Activated naive CD8-positive, alpha-beta T cell treated with anti-CD3 and anti-CD28 coated beads, Interleukin-2, amount 10 ng/mL, durations not matched to agents 7 days and 5 days (primary cell): Measurements from ENCODE around the gene KRTCAP2. TPM values are rescaled to one million over a fixed set of nuclear protein-coding genes. Genes with fewer than 3 reads are reported as not detected.

Source experiments
- ATAC-seq: fragments of 150-1000 bp; cut with Tn5 transposase; one replicate; pipeline ENCODE4 v1.10.0; 2021; ENCODE audit warnings: low read depth, moderate library complexity
- POLR2A ChIA-PET: fragments of 350-600 bp; sonication (Branson Sonifier 250); formaldehyde crosslinking; loops from one replicate; lab custom pipeline; 2021; ENCODE audit warnings: antibody characterized with exemption; lab: Charles Lee
- DNase-seq: peaks from one replicate; pipeline ENCODE4 v3.0.0; 2021
- H3K27ac Mint-ChIP-seq: one replicate; pipeline ENCODE4 v1.8.0; 2022; ENCODE audit warnings: mild to moderate bottlenecking, mixed read lengths
- H3K27me3 Mint-ChIP-seq: one replicate; pipeline ENCODE4 v1.8.0; 2022; ENCODE audit warnings: mild to moderate bottlenecking, moderate library complexity, mixed read lengths
- H3K36me3 Mint-ChIP-seq: one replicate; pipeline ENCODE4 v1.8.0; 2021; ENCODE audit warnings: mild to moderate bottlenecking, mixed read lengths
- H3K4me1 Mint-ChIP-seq: one replicate; pipeline ENCODE4 v1.8.0; 2021; ENCODE audit warnings: mixed read lengths
- H3K4me3 Mint-ChIP-seq: one replicate; pipeline ENCODE4 v1.8.0; 2022; ENCODE audit warnings: mild to moderate bottlenecking, moderate library complexity, mixed read lengths
- H3K9me3 Mint-ChIP-seq: one replicate; pipeline ENCODE4 v1.8.0; 2021; ENCODE audit warnings: mixed read lengths
- total RNA-seq, 2 experiments: library from RNA; stranded (reverse); gene quantifications; one replicate each; pipeline ENCODE4 v1.2.3, GENCODE V29; 2021

KRTCAP2 gene
- total RNA-seq, 2 experiments from 2014 or later, result 146 to 170 TPM

DNA sequence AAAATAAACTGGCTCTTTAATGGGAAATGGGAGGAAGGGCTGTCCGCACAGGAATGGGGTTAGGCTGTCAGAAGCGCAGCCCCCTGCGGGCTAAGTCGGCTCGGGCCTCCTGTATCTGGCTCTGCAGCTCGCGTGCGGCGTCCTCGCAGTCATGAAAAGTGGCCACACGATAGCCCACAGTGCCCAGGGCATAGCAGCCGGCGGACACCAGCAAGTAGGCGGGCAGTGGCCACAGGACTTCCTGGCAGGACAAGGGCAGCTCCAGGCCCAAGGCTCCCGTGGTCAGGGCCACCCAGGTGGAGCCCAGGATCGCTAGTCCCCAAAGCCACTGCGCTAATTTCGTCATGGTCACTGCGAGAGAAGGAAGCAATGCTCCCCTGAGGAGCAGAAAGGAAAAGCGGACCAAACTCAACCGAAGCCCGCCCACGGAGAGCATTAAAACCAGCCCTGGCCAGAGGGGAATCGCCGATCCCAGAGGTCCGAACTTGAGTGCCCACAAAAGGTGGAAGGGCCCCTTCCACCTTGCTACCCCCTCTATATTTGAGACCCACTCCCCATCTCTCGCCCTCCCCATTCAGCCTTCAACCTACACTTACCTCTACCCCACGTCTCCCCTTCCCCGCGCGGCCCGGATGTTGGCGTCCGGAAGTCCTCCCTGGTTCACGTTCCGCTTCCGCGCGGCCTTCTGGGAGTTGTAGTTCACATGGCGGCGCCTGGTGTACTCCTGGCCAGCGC, 33.0 kb downstream of the KRTCAP2 start, which contains the start of gene DPM3:
Gene DPM3, minus strand, starts transcription at position 637 of the 735 bp plus-strand sequence. Its CDS starts 291 bp downstream, at position 346.
- Mint-ChIP-seq H3K27ac (peak within 1 kb of the TSS; percentile 97), H3K4me3 (peak within 1 kb of the TSS; percentile 97), H3K4me1 (peaks cover 22% of the 10 kb centered on the region), H3K27me3 (peaks cover 3% of the 10 kb centered on the region), H3K36me3 (peaks cover 9% of the 10 kb centered on the region), H3K9me3 (no peaks in the 10 kb centered on the region)
- ATAC-seq (peak; percentile 62), DNase-seq (peak; percentile 88)
- POLR2A ChIA-PET, result interaction anchor here (0.5 to 1.5 kb wide), 2 partner anchors 10 to 427 kb away, joined by 3 to 5 read pairs; no protein-coding TSS in a partner anchor

DNA sequence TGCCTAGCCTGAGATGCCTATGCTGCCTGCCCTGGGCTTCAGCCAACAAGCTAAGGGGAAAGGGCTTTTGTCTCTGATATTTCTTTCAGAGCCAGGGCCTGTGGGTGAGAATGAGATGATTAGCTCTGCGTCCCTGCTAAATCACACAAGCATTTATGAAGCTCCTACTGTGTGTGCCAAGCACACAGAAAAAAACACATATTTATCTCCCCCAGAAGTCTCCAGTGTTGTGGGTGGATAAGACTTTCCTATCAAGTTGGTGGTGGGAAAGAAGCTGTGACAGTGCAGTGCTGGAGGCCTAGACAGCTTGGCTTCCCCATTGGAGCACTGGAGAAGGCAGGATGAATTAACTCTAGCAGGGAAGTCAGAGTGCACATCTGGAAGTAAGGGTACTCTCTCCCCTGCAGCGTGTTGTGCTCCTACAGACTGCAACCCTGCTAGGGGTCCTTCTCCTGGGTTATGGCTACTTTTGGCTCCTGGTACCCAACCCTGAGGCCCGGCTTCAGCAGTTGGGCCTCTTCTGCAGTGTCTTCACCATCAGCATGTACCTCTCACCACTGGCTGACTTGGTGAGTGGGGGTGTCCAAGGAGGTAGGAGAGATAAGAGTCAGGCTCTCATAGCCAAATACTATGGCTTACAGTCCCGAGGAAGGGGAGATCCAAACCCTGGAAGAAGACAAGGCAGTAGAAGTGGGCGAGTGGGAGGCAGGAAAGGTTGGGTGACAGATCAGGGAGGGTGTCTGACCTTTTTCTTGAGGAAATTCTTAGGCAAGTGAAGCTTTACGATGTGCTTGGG, 35.8 kb downstream of the KRTCAP2 start:
- H3K9me3 Mint-ChIP-seq, result no peaks in the 10 kb centered on the region
- peaks cover 9% of the 10 kb centered on the region for H3K36me3 Mint-ChIP-seq
- H3K4me3 Mint-ChIP-seq, result peak overlapping the region; percentile 91
- DNase-seq (no peak), ATAC-seq (no peak)
- peak overlapping the region; percentile 95 for H3K27ac Mint-ChIP-seq
- peaks cover 3% of the 10 kb centered on the region for H3K27me3 Mint-ChIP-seq
- peaks cover 28% of the 10 kb centered on the region for H3K4me1 Mint-ChIP-seq
- POLR2A ChIA-PET, result interaction anchor here (0.9 to 1.1 kb wide), 3 partner anchors 36 to 114 kb away, joined by 3 read pairs; partner anchors contain the start of gene KRTCAP2

DNA sequence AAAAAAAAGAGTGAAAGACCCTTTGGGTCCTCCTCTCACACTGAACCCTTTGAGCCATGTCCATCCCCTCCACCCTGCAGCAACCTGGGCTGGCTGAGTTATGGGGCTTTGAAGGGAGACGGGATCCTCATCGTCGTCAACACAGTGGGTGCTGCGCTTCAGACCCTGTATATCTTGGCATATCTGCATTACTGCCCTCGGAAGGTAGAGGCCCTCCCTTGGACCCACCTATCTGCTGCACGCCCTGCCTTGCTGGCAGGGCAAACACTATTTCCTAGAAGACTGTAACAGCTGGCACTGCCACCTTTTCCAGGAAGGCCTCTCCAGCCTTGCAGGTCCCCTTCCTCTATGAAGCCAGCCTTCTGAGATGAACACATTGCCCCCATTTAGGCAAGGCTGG, 36.4 kb downstream of the KRTCAP2 start:
- peak overlapping the region; percentile 95 for H3K27ac Mint-ChIP-seq
- H3K4me1 Mint-ChIP-seq, result peaks cover 30% of the 10 kb centered on the region
- DNase-seq (peak; percentile 54), ATAC-seq (peak; percentile 4)
- POLR2A ChIA-PET, result interaction anchor here (0.6 to 1.1 kb wide), 5 partner anchors 9 to 115 kb away, joined by 3 to 4 read pairs (median 3); partner anchors contain the start of genes EFNA1 and KRTCAP2
- peaks cover 12% of the 10 kb centered on the region for H3K36me3 Mint-ChIP-seq
- no peaks in the 10 kb centered on the region for H3K9me3 Mint-ChIP-seq
- H3K27me3 Mint-ChIP-seq, result peaks cover 1% of the 10 kb centered on the region
- H3K4me3 Mint-ChIP-seq, result peak overlapping the region; percentile 91

DNA sequence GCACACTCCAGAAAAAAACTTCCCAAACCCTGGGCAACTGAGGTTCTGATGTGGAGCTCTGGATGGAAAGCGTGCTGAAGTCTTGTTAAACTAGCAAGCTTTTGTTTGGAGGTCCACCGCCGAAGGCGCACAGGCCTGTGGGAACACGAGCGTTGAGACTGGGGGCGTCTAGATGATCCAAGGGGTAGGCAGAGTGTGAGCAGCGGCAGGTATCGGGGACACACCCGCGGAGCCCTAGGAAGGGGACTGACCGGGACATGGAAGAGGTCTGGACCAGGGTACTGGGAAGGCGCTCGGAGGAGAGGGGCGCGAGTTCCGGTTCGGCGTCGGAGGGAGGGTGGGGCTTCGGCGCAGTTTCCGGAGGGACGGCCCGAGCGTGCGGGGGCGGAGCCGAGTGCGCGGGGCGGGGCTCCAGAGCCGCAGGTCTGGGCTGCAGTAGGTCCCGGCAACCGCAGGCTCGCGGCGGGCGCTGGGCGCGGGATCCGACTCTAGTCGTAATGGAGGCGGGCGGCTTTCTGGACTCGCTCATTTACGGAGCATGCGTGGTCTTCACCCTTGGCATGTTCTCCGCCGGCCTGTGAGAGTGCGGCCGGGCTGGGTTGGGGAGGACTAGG, 37.6 kb downstream of the KRTCAP2 start, which contains the start of gene SLC50A1:
Gene SLC50A1, plus strand, starts transcription at position 438 of the 614 bp plus-strand sequence. Its CDS starts 60 bp downstream, at position 498.
- POLR2A ChIA-PET, result interaction anchor here (0.5 to 1.6 kb wide), 6 partner anchors 8 to 181 kb away, joined by 3 to 7 read pairs (median 4); partner anchors contain the start of gene KRTCAP2
- H3K36me3 Mint-ChIP-seq, result peaks cover 12% of the 10 kb centered on the region
- peak; percentile 76 for ATAC-seq

DNA sequence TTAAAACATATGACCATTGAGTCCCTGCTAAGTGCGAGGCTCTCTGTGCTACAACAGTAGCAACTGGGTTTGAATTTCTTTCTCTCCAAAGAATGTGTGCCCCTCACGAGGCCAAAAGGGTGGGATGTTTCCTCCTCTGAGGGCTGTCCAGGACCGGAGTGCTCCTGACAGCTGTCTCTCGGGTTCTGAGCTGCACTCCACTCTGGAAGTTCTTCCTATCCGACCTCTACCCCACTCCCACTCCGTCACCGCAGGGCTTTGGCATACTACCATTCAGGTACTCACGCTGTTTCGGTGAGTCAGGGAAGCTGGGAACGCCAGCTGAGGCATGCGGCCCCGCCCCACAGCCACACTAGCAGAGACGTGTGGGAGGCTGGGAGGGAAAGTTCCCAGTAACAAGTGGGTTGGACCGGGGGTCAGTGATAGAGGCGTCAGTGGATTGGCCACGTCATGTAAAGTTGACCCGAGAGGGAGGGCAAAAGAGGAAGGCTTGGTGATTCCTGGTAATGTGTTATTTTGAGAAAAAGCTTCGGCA, 38.2 kb downstream of the KRTCAP2 start:
- Mint-ChIP-seq H3K4me3 (peak overlapping the region; percentile 91), H3K9me3 (no peaks in the 10 kb centered on the region), H3K27me3 (peaks cover under 1% of the 10 kb centered on the region), H3K27ac (peak overlapping the region; percentile 95), H3K4me1 (peaks cover 27% of the 10 kb centered on the region), H3K36me3 (peaks cover 11% of the 10 kb centered on the region)
- no peak for ATAC-seq
- POLR2A ChIA-PET, result interaction anchor here (0.5 to 1.6 kb wide), 5 partner anchors 9 to 181 kb away, joined by 3 to 7 read pairs (median 4); partner anchors contain the start of gene KRTCAP2
- DNase-seq, result no peak

More for the DNA sequence above, 37.6 kb downstream of the KRTCAP2 start, which contains the start of gene SLC50A1:
- Mint-ChIP-seq H3K27ac (peak within 1 kb of the TSS; percentile 95), H3K9me3 (no peaks in the 10 kb centered on the region), H3K4me3 (peak within 1 kb of the TSS; percentile 91), H3K27me3 (no peaks in the 10 kb centered on the region), H3K4me1 (peaks cover 28% of the 10 kb centered on the region)
- peak; percentile 98 for DNase-seq

DNA sequence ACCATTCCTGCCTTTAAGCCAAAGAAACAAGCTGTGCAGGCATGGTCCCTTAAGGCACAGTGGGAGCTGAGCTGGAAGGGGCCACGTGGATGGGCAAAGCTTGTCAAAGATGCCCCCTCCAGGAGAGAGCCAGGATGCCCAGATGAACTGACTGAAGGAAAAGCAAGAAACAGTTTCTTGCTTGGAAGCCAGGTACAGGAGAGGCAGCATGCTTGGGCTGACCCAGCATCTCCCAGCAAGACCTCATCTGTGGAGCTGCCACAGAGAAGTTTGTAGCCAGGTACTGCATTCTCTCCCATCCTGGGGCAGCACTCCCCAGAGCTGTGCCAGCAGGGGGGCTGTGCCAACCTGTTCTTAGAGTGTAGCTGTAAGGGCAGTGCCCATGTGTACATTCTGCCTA, 38.8 kb downstream of the KRTCAP2 start:
- H3K36me3 Mint-ChIP-seq, result peaks cover 11% of the 10 kb centered on the region
- DNase-seq (no peak), ATAC-seq (no peak)
- H3K27me3 Mint-ChIP-seq, result peaks cover 6% of the 10 kb centered on the region
- peak overlapping the region; percentile 91 for H3K4me3 Mint-ChIP-seq
- POLR2A ChIA-PET, result interaction anchor here (1.1 to 1.6 kb wide), 3 partner anchors 12 to 182 kb away, joined by 3 to 7 read pairs (median 3); partner anchors contain the start of gene KRTCAP2
- H3K9me3 Mint-ChIP-seq, result no peaks in the 10 kb centered on the region
- H3K4me1 Mint-ChIP-seq, result peaks cover 30% of the 10 kb centered on the region
- H3K27ac Mint-ChIP-seq, result peak overlapping the region; percentile 95

DNA sequence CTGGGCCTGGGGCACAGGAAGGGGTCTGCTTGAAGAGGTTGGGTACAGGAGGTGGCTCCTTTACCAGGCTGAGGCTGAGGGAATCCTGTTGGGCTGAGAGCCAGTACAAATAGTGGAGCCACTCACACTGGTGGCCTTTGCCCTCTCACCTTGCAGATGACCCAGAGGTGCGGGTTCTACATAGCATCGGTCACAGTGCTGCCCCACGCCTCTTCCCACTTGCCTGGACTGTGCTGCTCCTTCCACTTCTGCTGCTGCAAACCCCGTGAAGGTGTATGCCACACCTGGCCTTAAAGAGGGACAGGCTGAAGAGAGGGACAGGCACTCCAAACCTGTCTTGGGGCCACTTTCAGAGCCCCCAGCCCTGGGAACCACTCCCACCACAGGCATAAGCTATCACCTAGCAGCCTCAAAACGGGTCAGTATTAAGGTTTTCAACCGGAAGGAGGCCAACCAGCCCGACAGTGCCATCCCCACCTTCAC, 39.3 kb downstream of the KRTCAP2 start:
- Mint-ChIP-seq H3K36me3 (peaks cover 9% of the 10 kb centered on the region), H3K4me1 (peaks cover 30% of the 10 kb centered on the region), H3K27ac (no peak overlapping the region), H3K9me3 (no peaks in the 10 kb centered on the region), H3K4me3 (no peak overlapping the region), H3K27me3 (peaks cover 6% of the 10 kb centered on the region)
- ATAC-seq (no peak), DNase-seq (no peak)
- POLR2A ChIA-PET, result interaction anchor here (1.4 to 1.6 kb wide), 2 partner anchors 12 to 39 kb away, joined by 3 to 7 read pairs; partner anchors contain the start of gene KRTCAP2

DNA sequence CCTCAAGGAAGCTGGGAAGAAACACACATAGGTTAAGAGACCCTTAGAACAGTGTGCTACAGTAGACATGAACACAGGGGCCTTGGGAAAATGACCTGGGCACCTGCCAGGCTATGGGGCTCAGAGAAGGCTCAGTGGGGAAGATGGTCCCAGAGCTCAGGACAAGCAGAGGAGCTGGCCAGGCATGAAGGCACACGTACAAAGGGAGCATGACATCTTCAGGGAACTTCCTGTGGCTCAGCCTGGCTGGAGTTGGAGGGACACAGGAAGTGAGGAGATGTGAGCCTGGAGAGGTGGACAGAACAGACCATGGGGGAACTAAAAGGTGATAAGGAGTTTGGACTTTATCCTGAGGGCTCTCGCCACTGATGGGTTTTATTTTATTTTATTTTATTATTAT, 41.2 kb downstream of the KRTCAP2 start:
- POLR2A ChIA-PET, result no interaction called here
- Mint-ChIP-seq H3K9me3 (no peaks in the 10 kb centered on the region), H3K27ac (peak overlapping the region; percentile 28), H3K27me3 (peaks cover 23% of the 10 kb centered on the region), H3K36me3 (peaks cover 3% of the 10 kb centered on the region), H3K4me1 (peaks cover 32% of the 10 kb centered on the region), H3K4me3 (no peak overlapping the region)
- no peak for ATAC-seq
- DNase-seq, result no peak

DNA sequence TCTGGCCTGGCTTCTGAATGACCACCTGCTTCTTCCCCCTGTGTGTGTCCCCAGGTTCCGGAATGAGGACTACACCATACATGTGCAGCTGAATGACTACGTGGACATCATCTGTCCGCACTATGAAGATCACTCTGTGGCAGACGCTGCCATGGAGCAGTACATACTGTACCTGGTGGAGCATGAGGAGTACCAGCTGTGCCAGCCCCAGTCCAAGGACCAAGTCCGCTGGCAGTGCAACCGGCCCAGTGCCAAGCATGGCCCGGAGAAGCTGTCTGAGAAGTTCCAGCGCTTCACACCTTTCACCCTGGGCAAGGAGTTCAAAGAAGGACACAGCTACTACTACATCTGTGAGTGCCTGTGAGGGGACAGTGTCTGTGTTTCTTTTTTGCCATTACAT, 41.8 kb downstream of the KRTCAP2 start:
- no peak overlapping the region for H3K4me3 Mint-ChIP-seq
- H3K27ac Mint-ChIP-seq, result no peak overlapping the region
- no peak for DNase-seq

DNA sequence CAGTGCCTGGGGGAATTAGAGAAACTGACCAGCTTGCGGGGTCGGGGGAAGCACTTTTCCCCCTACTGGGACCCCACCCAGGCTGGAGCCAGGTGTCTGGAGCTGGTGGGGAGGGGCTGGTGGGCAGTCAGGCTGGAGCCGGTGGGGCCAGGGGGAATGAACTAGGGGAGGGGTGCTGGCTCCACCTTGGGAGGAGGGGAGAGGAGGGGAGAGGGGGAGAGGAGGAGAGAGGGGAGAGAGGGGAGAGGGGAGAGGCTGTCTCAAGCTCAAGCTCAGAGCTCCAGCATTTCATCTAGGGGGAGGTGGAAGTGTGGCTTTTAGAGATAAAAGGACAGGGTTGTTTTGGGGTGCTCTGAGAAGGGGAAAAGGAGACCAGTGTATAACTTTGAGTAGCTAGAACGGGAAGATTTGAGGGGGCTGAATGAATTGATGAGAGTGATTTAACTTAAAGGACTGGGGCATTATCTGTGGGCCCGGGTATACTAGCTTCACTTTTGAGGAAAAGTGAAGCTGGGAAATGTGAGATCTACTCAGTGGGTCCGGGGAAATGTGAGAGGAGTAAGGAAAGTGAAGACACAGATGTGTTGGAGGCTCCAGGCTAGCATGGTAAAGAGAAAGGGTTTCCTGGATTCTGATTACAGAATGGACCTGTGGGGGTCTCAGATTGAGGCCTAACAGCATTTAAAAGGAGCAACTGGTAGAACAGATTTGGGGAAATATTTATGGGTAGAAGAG, 42.7 kb downstream of the KRTCAP2 start:
- no peak for ATAC-seq
- DNase-seq, result no peak
- Mint-ChIP-seq H3K9me3 (no peaks in the 10 kb centered on the region), H3K4me1 (peaks cover 32% of the 10 kb centered on the region), H3K4me3 (no peak overlapping the region), H3K36me3 (peaks cover 3% of the 10 kb centered on the region), H3K27me3 (peaks cover 32% of the 10 kb centered on the region), H3K27ac (no peak overlapping the region)
- POLR2A ChIA-PET, result interaction anchor here (0.5 to 1.4 kb wide), 2 partner anchors 10 to 12 kb away, joined by 5 read pairs; partner anchors contain the start of gene DPM3

More for the DNA sequence above, 41.8 kb downstream of the KRTCAP2 start:
- Mint-ChIP-seq H3K9me3 (no peaks in the 10 kb centered on the region), H3K4me1 (peaks cover 32% of the 10 kb centered on the region), H3K27me3 (peaks cover 27% of the 10 kb centered on the region), H3K36me3 (peaks cover 3% of the 10 kb centered on the region)
- ATAC-seq, result no peak
- POLR2A ChIA-PET, result no interaction called here

DNA sequence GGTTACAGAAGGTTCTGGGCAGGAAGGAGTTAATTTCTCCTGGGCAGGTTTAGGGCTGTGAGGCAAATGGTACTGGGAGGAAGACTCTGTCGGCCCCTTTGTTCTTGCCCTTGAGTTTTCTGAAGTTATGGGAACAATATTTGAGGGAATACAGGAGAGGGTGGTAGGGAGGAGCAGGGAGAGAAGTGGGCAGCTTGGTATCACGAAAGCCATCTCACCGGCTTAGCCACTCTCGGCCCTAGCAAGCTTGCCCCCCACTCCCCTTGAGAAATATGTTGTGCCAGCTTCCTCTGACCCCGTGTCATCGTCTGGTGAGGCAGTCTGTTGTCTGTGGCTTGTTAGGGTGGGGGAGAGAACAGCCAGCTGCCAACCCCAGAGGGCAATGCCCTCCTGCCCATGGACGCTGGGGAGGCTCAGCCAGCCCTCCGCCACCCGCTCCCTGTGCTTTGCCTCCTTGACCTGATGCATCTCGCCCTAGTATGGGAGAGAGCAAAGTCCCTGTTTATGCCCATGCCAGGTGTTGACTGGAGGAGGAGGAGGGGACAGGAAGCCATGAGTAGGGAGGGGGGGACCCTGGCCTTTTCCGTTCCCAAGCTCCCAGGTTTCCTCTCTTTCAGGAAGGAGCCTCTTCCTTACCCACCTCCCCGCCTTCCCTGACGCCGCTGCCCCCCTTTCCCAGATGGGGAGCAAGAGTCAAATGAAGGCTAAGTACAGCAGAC, 44.2 kb downstream of the KRTCAP2 start:
- Mint-ChIP-seq H3K4me1 (peaks cover 26% of the 10 kb centered on the region), H3K36me3 (peaks cover 3% of the 10 kb centered on the region), H3K4me3 (peak overlapping the region; percentile 74), H3K27ac (peak overlapping the region; percentile 25), H3K9me3 (no peaks in the 10 kb centered on the region), H3K27me3 (peaks cover 44% of the 10 kb centered on the region)
- ATAC-seq, result no peak
- DNase-seq, result no peak
- POLR2A ChIA-PET, result interaction anchor here (0.5 to 0.7 kb wide), 2 partner anchors 38 to 1131 kb away, joined by 3 read pairs; no protein-coding TSS in a partner anchor
